Ovary (tissue), 3 donors: ENCODE data around the gene VTI1B.

Experiments
- POLR2A ChIP-seq: fragments of 450-650 bp; IDR thresholded peaks from one replicate; pipeline ENCODE4 v1.6.1; 2017; ENCODE audit warnings: antibody characterized with exemption, mild to moderate bottlenecking, moderate library complexity
- TF ChIP-seq, protein P1 (sequence below), 3 donors: fragments of 450-650 bp in 2 of 3; fragments of 200-600 bp in 1 of 3; IDR thresholded peaks; one replicate each; pipeline versions ENCODE4 v1.5.1 to v1.8.0; 2016 to 2022; ENCODE audit warnings: antibody characterized with exemption in 3 of 3, mild to moderate bottlenecking in 1 of 3
- donor health status: DM: no; HTN: no; CAD: no.

DNA sequence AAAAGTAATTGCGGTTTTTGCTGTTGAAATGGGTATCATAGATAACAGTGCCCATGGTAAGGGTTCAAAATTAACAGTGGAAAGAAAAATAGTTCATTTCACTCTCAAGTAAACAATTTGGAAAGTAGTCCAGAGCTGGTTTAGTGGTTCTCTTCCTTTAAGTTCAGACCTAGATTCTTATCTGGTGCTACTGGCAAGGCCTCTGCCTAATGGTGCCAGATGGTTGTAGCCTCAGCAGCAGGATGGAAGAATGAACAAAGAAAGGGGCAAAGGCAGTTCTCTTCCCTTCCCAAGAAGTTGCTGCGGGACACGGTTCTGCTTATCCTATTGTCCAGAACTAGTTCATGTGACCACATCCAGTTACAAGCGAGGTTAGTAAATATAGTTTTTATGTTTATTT is 44.2 kb downstream of the VTI1B start:
- TF ChIP-seq, protein P1, sequence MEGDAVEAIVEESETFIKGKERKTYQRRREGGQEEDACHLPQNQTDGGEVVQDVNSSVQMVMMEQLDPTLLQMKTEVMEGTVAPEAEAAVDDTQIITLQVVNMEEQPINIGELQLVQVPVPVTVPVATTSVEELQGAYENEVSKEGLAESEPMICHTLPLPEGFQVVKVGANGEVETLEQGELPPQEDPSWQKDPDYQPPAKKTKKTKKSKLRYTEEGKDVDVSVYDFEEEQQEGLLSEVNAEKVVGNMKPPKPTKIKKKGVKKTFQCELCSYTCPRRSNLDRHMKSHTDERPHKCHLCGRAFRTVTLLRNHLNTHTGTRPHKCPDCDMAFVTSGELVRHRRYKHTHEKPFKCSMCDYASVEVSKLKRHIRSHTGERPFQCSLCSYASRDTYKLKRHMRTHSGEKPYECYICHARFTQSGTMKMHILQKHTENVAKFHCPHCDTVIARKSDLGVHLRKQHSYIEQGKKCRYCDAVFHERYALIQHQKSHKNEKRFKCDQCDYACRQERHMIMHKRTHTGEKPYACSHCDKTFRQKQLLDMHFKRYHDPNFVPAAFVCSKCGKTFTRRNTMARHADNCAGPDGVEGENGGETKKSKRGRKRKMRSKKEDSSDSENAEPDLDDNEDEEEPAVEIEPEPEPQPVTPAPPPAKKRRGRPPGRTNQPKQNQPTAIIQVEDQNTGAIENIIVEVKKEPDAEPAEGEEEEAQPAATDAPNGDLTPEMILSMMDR (IDR thresholded peaks at IDR 0.05), result no peak
- no peak for TF ChIP-seq POLR2A
